NCI-H446 (cell line): ENCODE measurements around the gene LCN10.
"Not testable (repeated sequence)": the region's sequence is repeated elsewhere in the genome, so short reads cannot be mapped to it uniquely, and the experiment has no call there.

Experiments used
- DNase-seq, 2 experiments: peaks; one replicate each; lab custom pipeline; 2025; lab: John Stamatoyannopoulos, UW

LCN10 gene

GRCh38 chr9:136771907-136772415, 29.2 kb upstream of the LCN10 start:
- no peak for DNase-seq

GRCh38 chr9:136769710-136770191, 27.0 kb upstream of the LCN10 start:
- peak in 1 of 2 experiments; percentile 12 for DNase-seq

- DNase-seq: peak in 1 of 2 experiments; percentile 26
These were observed 23.8 kb upstream of the LCN10 start for GRCh38 chr9:136766410-136767120.

- DNase-seq: not testable (repeated sequence)
These were observed 23.1 kb upstream of the LCN10 start for GRCh38 chr9:136765745-136766409.

- DNase-seq: no peak
These were observed 22.3 kb upstream of the LCN10 start for GRCh38 chr9:136765041-136765440.

- no peak for DNase-seq
These were observed 21.7 kb upstream of the LCN10 start, which contains the start of gene LCN15 for GRCh38 chr9:136764301-136764891. TSS of gene LCN15 (minus strand) at chr9:136764518. CDS start at chr9:136764488, 30 bp downstream.

- no peak for DNase-seq
These were observed 20.9 kb upstream of the LCN10 start for GRCh38 chr9:136763649-136764035.

GRCh38 chr9:136762915-136763648, 20.3 kb upstream of the LCN10 start:
- DNase-seq: no peak

GRCh38 chr9:136762221-136762691, 19.5 kb upstream of the LCN10 start:
- no peak for DNase-seq

- no peak for DNase-seq
These were observed 18.8 kb upstream of the LCN10 start for GRCh38 chr9:136761545-136761981.

- DNase-seq: peak in 1 of 2 experiments; percentile 25
These were observed 18.2 kb upstream of the LCN10 start for GRCh38 chr9:136760834-136761544.

GRCh38 chr9:136760424-136760823, 17.7 kb upstream of the LCN10 start:
- DNase-seq: no peak

- DNase-seq: no peak
These were observed 16.9 kb upstream of the LCN10 start for GRCh38 chr9:136759436-136760325.

GRCh38 chr9:136759001-136759400, 16.3 kb upstream of the LCN10 start:
- DNase-seq: no peak

- no peak for DNase-seq
These were observed 15.0 kb upstream of the LCN10 start for GRCh38 chr9:136757751-136758140.

- DNase-seq: peak in 1 of 2 experiments; percentile 4
These were observed 14.6 kb upstream of the LCN10 start for GRCh38 chr9:136757328-136757727.

GRCh38 chr9:136756836-136757235, 14.1 kb upstream of the LCN10 start:
- DNase-seq: no peak

- no peak for DNase-seq
These were observed 13.3 kb upstream of the LCN10 start for GRCh38 chr9:136756134-136756438.

- not testable (repeated sequence) for DNase-seq
These were observed 12.8 kb upstream of the LCN10 start for GRCh38 chr9:136755302-136756133.
